ENCODE measurements around the gene CEMIP. TPM values are rescaled to one million over a fixed set of nuclear protein-coding genes. Genes with fewer than 3 reads are reported as not detected.

Gene CEMIP
- total RNA-seq, 2 donors from 2014 or later: 1.6 TPM; not detected in 1

DNA sequence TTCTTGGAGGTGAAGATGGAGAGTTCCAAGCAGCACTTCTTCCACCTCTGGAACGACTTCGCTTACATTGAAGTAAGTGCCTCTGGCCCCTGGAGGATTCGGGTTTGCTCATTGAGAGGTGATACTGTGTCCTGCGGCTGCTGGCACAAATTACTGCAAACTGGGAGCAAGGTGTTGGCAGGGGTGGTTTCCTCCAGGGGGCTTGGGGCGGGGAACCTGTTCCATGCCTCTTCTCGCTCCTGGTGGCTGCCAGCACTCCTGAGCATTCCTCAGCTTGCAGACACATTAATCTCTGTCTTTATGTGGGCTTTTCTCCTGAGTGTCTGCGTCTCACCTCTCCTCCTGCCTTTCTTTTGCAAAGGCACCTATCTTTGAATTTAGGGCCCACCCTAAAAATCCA, 163.1 kb downstream of the CEMIP start:
- H3K9me3 ChIP-seq: no peaks in the 10 kb centered on the region
- no peak for ATAC-seq
- no peaks in the 10 kb centered on the region for H3K4me1 ChIP-seq
- DNase-seq: no peak
- TF ChIP-seq POLR2A (IDR thresholded peaks at IDR 0.05): no peak
- H3K36me3 ChIP-seq (replicated peaks in 1 of 2; ENCODE audit: insufficient read depth in 1 of 2, low read depth in 2 of 2): peaks cover 0 to 4% of the 10 kb centered on the region in 2 donors
- H3K27ac ChIP-seq: no peak overlapping the region
- 79 to 91% methylated on average over 6 to 7 of the region's 7 CpGs for WGBS, 2 donors
- H3K4me3 ChIP-seq: no peak overlapping the region
- intact Hi-C loops (cut with DNase I): no loop called here
- H3K27me3 ChIP-seq: no peaks in the 10 kb centered on the region

DNA sequence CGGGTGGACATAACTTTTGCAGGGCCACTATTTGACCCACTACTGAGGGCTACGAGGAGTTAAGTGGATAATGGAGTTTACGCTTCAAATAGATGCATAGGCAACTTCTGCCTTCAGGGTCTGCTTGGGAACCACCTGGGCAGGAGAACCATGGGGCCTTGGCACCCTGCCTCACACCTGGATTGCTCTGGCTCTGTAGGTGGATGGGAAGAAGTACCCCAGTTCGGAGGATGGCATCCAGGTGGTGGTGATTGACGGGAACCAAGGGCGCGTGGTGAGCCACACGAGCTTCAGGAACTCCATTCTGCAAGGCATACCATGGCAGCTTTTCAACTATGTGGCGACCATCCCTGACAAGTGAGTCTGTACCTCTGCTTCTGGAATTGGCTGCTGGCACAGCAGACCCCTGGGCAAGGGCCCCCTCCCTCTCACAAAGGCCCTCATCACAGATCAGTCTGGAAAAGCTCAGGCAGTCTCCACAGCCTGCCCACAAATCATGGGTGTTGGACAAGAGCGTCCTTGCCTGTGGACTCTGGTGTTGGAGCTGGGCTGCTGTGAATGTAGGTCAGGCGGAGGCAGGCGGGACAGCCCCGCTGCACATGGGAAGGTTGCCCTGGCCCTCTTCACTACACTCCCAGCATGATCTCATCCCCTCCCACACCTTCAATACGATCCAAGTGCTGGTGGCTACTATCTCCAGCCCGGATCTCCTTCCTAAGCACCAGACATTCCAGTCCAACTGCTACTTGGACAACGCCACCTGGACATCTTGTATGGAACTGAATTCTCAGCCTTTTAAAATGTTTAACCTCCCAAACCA, 163.8 kb downstream of the CEMIP start:
- peaks cover 0 to 4% of the 10 kb centered on the region in 2 donors for H3K36me3 ChIP-seq (replicated peaks in 1 of 2; ENCODE audit: insufficient read depth in 1 of 2, low read depth in 2 of 2)
- no peaks in the 10 kb centered on the region for H3K9me3 ChIP-seq
- DNase-seq: peak in 2 of 4 donors; percentile 17 to 30
- intact Hi-C loops (cut with DNase I): no loop called here
- no peaks in the 10 kb centered on the region for H3K27me3 ChIP-seq
- no peak for ATAC-seq
- no peak overlapping the region for H3K4me3 ChIP-seq
- no peak overlapping the region for H3K27ac ChIP-seq
- 92 to 94% methylated on average over 14 to 16 of the region's 16 CpGs for WGBS, 2 donors
- H3K4me1 ChIP-seq: no peaks in the 10 kb centered on the region
- TF ChIP-seq POLR2A (IDR thresholded peaks at IDR 0.05): no peak
- TF ChIP-seq, protein P1, sequence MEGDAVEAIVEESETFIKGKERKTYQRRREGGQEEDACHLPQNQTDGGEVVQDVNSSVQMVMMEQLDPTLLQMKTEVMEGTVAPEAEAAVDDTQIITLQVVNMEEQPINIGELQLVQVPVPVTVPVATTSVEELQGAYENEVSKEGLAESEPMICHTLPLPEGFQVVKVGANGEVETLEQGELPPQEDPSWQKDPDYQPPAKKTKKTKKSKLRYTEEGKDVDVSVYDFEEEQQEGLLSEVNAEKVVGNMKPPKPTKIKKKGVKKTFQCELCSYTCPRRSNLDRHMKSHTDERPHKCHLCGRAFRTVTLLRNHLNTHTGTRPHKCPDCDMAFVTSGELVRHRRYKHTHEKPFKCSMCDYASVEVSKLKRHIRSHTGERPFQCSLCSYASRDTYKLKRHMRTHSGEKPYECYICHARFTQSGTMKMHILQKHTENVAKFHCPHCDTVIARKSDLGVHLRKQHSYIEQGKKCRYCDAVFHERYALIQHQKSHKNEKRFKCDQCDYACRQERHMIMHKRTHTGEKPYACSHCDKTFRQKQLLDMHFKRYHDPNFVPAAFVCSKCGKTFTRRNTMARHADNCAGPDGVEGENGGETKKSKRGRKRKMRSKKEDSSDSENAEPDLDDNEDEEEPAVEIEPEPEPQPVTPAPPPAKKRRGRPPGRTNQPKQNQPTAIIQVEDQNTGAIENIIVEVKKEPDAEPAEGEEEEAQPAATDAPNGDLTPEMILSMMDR (IDR thresholded peaks at IDR 0.05): no peak

DNA sequence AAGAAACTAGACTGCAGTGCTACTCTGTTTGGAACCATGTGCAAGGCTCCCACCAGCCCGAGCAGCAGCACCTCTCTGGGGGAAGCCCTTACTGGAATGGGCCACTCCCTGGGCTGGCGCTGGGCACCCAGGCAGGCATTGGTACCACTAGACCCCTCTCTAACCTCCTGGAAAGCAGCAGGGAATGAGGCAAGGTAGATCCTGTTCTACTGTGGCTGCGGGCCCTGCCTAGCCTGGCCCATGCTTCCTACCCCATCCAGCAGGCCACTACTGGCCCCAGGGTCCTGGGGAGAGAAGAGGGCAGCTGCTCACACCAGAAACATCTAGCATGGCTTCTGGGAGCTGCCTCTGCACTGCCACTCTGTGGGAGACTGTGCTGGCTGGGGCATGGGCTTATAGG, 165.6 kb downstream of the CEMIP start:
- no peak for TF ChIP-seq POLR2A (IDR thresholded peaks at IDR 0.05)
- TF ChIP-seq, protein P1 (IDR thresholded peaks at IDR 0.05): no peak
- intact Hi-C loops (cut with DNase I): no loop called here

DNA sequence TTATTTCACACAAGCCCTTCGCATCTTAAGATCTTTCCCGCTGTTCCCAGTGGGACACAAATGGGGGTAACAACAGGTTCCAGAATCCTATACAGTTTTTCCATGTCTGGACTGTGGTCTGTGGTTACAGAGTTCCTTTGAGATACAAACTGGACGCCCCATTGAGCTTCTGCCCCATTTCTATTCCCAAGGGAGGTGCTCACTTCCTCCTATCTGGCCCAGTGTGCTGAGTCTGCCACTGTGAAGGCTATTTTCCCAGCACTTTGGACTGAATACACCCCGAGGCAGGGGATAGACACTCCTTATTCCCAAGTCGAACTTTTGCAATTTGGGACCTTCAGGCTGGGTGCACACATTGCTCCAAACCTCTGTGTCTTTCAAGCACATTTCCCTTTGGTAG, 166.4 kb downstream of the CEMIP start:
- peaks cover 0 to 11% of the 10 kb centered on the region in 2 donors for H3K36me3 ChIP-seq (replicated peaks in 1 of 2; ENCODE audit: insufficient read depth in 1 of 2, low read depth in 2 of 2)
- no peaks in the 10 kb centered on the region for H3K9me3 ChIP-seq
- 87 to 89% methylated on average over 5 of the region's 5 CpGs for WGBS, 2 donors
- H3K27ac ChIP-seq: no peak overlapping the region
- H3K4me3 ChIP-seq: no peak overlapping the region
- no peaks in the 10 kb centered on the region for H3K4me1 ChIP-seq
- DNase-seq: no peak
- ATAC-seq: no peak
- intact Hi-C loops (cut with DNase I): no loop called here
- TF ChIP-seq, protein P1 (IDR thresholded peaks at IDR 0.05): no peak
- TF ChIP-seq POLR2A (IDR thresholded peaks at IDR 0.05): no peak
- H3K27me3 ChIP-seq: no peaks in the 10 kb centered on the region

More for the DNA sequence above, 165.6 kb downstream of the CEMIP start:
- no peaks in the 10 kb centered on the region for H3K27me3 ChIP-seq
- no peak overlapping the region for H3K27ac ChIP-seq
- no peaks in the 10 kb centered on the region for H3K9me3 ChIP-seq
- WGBS, 2 donors: 100% methylated on average over 2 to 3 of the region's 3 CpGs
- no peak for DNase-seq
- peaks cover 0 to 8% of the 10 kb centered on the region in 2 donors for H3K36me3 ChIP-seq (replicated peaks in 1 of 2; ENCODE audit: insufficient read depth in 1 of 2, low read depth in 2 of 2)
- no peak for ATAC-seq
- no peaks in the 10 kb centered on the region for H3K4me1 ChIP-seq
- no peak overlapping the region for H3K4me3 ChIP-seq

DNA sequence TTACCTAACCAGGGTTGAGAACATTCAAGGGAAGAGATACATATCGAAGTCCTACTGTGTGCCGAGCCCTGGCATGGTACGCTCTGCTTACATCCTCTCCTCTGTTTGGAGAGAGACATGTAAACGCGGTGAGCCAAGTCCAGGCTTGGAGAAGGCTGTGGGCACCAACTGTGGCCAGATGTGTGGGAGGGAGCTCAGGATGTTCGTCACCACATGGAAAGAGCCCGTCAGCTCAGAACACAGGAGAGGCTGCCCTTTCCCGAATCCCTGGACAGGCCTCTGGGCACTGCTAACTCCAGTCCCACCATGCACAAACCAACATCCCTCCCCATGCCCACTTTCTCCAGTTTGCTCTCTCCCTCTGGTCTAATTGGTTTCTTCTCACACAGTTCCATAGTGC, 167.4 kb downstream of the CEMIP start:
- Histone ChIP-seq H3K9me3 (no peaks in the 10 kb centered on the region), H3K36me3 (replicated peaks in 1 of 2; ENCODE audit: insufficient read depth in 1 of 2, low read depth in 2 of 2) (peaks cover 0 to 15% of the 10 kb centered on the region in 2 donors), H3K4me3 (no peak overlapping the region), H3K27me3 (no peaks in the 10 kb centered on the region), H3K27ac (no peak overlapping the region), H3K4me1 (no peaks in the 10 kb centered on the region)
- DNase-seq (no peak), ATAC-seq (no peak)
- 90 to 91% methylated on average over 8 of the region's 8 CpGs for WGBS, 2 donors
- TF ChIP-seq, protein P1 (IDR thresholded peaks at IDR 0.05): no peak
- no peak for TF ChIP-seq POLR2A (IDR thresholded peaks at IDR 0.05)
- intact Hi-C loops (cut with DNase I): no loop called here
